GM06990 (cell line): ENCODE results near the gene OLFM1.

Experiments used
- DNase-seq: peaks from one replicate; pipeline ENCODE4 v3.0.0-alpha.2; 2011; ENCODE audit not compliant: insufficient read length; ENCODE audit errors: extremely low read depth
- H3K27me3 ChIP-seq: replicated peaks from 2 replicates; pipeline ENCODE4 v1.6.0; 2011; ENCODE audit warnings: low read length; ENCODE audit not compliant: control insufficient read depth, insufficient read depth
- H3K36me3 ChIP-seq: 2 replicates; pipeline ENCODE4 v1.5.1; 2011; ENCODE audit warnings: low read length; ENCODE audit not compliant: control insufficient read depth, insufficient read depth
- H3K4me3 ChIP-seq: replicated peaks from 2 replicates; pipeline ENCODE4 v1.5.1; 2011; ENCODE audit warnings: low read depth, mild to moderate bottlenecking, control low read depth, low read length
- CTCF ChIP-seq: IDR thresholded peaks from 2 replicates; pipeline ENCODE4 v1.5.1; 2011; ENCODE audit warnings: low read length, control low read depth, mild to moderate bottlenecking, inconsistent platforms; ENCODE audit not compliant: insufficient read depth, poor library complexity, severe bottlenecking

The OLFM1 gene

GRCh38 chr9:135047521-135047920 lies 39.9 kb upstream of the OLFM1 start:
- TF ChIP-seq CTCF, result no peak
- no peak overlapping the region for H3K4me3 ChIP-seq
- DNase-seq, result no peak
- no peaks in the 10 kb centered on the region for H3K36me3 ChIP-seq
- no peaks in the 10 kb centered on the region; the same call in 1 of the 2 replicates for H3K27me3 ChIP-seq

GRCh38 chr9:135048046-135048757 lies 39.3 kb upstream of the OLFM1 start:
- H3K27me3 ChIP-seq, result no peaks in the 10 kb centered on the region; the same call in 1 of the 2 replicates
- DNase-seq, result no peak
- no peak for TF ChIP-seq CTCF
- H3K36me3 ChIP-seq, result no peaks in the 10 kb centered on the region
- no peak overlapping the region for H3K4me3 ChIP-seq

- no peak overlapping the region for H3K4me3 ChIP-seq
- H3K27me3 ChIP-seq, result no peaks in the 10 kb centered on the region; the same call in 1 of the 2 replicates
- H3K36me3 ChIP-seq, result no peaks in the 10 kb centered on the region
- DNase-seq, result no peak
- no peak for TF ChIP-seq CTCF
Observed at GRCh38 chr9:135048758-135049444, 38.6 kb upstream of the OLFM1 start.

GRCh38 chr9:135049460-135049859 lies 38.0 kb upstream of the OLFM1 start:
- DNase-seq, result no peak
- Histone ChIP-seq H3K4me3 (no peak overlapping the region), H3K36me3 (no peaks in the 10 kb centered on the region), H3K27me3 (no peaks in the 10 kb centered on the region; the same call in 1 of the 2 replicates)
- no peak for TF ChIP-seq CTCF

- H3K4me3 ChIP-seq, result no peak overlapping the region
- no peaks in the 10 kb centered on the region; the same call in 1 of the 2 replicates for H3K27me3 ChIP-seq
- no peaks in the 10 kb centered on the region for H3K36me3 ChIP-seq
- no peak for DNase-seq
- TF ChIP-seq CTCF, result no peak
Observed at GRCh38 chr9:135050072-135050990, 37.1 kb upstream of the OLFM1 start.
